DND-41 (cell line): ENCODE results near the gene SCUBE2.

Experiments
- ATAC-seq: fragments of 200-7000 bp; cut with Tn5 transposase; 3 replicates; pipeline ENCODE4 v1.9.1; 2021; ENCODE audit warnings: low read depth; ENCODE audit not compliant: insufficient read depth
- DNase-seq: peaks from one replicate; pipeline ENCODE4 v3.0.0-alpha.2; 2020
- H2AFZ ChIP-seq: 2 replicates; pipeline ENCODE4 v1.6.0; 2012; ENCODE audit warnings: low read depth, low read length
- H3K27ac ChIP-seq: 2 replicates; pipeline ENCODE4 v1.5.1; 2012; ENCODE audit warnings: low read length, inconsistent platforms
- H3K27me3 ChIP-seq: fragments of 200-600 bp; sonication (generic); 2 replicates; pipeline ENCODE4 v1.6.0; 2012; ENCODE audit warnings: low read length, mild to moderate bottlenecking, inconsistent platforms; ENCODE audit not compliant: insufficient read depth, poor library complexity
- H3K36me3 ChIP-seq: 2 replicates; pipeline ENCODE4 v1.5.1; 2012; ENCODE audit warnings: low read length, inconsistent platforms; ENCODE audit not compliant: insufficient read depth
- H3K4me1 ChIP-seq: 2 replicates; pipeline ENCODE4 v1.5.1; 2012; ENCODE audit warnings: mild to moderate bottlenecking, low read length; ENCODE audit not compliant: insufficient read depth
- H3K4me2 ChIP-seq: 2 replicates; pipeline ENCODE4 v1.6.0; 2012; ENCODE audit warnings: mild to moderate bottlenecking, moderate library complexity, low read length, inconsistent platforms; ENCODE audit not compliant: insufficient read depth
- H3K4me3 ChIP-seq, 2 experiments: fragments of 200-600 bp in 1 of 2; shearing (Covaris generic) in 1 of 2; 2 replicates each; pipeline ENCODE4 v1.5.1; 2012 to 2016; ENCODE audit warnings: inconsistent platforms in 2 of 2, low read length in 2 of 2, mild to moderate bottlenecking in 2 of 2, low read depth in 1 of 2, moderate library complexity in 1 of 2
- H3K79me2 ChIP-seq: 2 replicates; pipeline ENCODE4 v1.6.0; 2012; ENCODE audit warnings: low read length, inconsistent platforms; ENCODE audit not compliant: insufficient read depth
- H3K9ac ChIP-seq: 2 replicates; pipeline ENCODE4 v1.6.0; 2012; ENCODE audit warnings: low read depth, mild to moderate bottlenecking, inconsistent platforms, low read length, moderate library complexity
- H3K9me3 ChIP-seq: 2 replicates; pipeline ENCODE4 v1.5.1; 2012; ENCODE audit warnings: low read length, moderate library complexity, mild to moderate bottlenecking, inconsistent platforms; ENCODE audit not compliant: insufficient read depth, severe bottlenecking
- H4K20me1 ChIP-seq: 2 replicates; pipeline ENCODE4 v1.6.0; 2012; ENCODE audit warnings: low read length; ENCODE audit not compliant: insufficient read depth
- EZH2 ChIP-seq: IDR thresholded peaks from 3 replicates; pipeline ENCODE4 v1.6.1; 2012; ENCODE audit warnings: borderline replicate concordance, low read depth, mild to moderate bottlenecking, moderate library complexity, low read length, inconsistent platforms; ENCODE audit not compliant: severe bottlenecking
- TF ChIP-seq, protein P1 (sequence below): IDR thresholded peaks from 2 replicates; pipeline ENCODE4 v1.5.1; 2012; ENCODE audit warnings: borderline replicate concordance, low read length, moderate library complexity, mild to moderate bottlenecking; ENCODE audit not compliant: poor library complexity, severe bottlenecking; ENCODE audit errors: extremely low read depth

The SCUBE2 gene

DNA sequence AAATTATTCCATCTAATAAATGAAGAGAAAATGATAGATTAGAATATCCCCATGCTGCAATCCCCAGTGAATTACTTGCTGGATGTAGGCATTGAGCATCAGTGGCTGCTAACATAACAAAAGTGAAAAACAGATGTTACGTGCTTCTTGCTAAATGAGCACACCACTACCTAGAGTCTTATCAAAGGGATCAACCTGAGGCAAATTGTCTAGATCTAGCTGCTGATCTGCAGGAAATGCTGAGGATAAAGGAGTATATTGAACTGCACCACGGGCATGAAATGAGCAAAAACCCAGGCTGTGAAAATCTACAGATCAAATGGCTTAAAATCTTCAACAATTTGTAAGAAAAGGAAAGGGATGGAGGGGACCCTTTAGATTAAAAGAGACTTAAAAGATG, 45.3 kb upstream of the SCUBE2 start:
- H3K9ac ChIP-seq, result no peak overlapping the region
- H3K27ac ChIP-seq, result no peak overlapping the region
- H2AFZ ChIP-seq, result no peak overlapping the region
- no peaks in the 10 kb centered on the region for H3K27me3 ChIP-seq
- DNase-seq (no peak), ATAC-seq (no peak)
- no peaks in the 10 kb centered on the region for H3K36me3 ChIP-seq
- no peak overlapping the region for H3K4me2 ChIP-seq
- no peak for TF ChIP-seq EZH2
- TF ChIP-seq, protein P1, sequence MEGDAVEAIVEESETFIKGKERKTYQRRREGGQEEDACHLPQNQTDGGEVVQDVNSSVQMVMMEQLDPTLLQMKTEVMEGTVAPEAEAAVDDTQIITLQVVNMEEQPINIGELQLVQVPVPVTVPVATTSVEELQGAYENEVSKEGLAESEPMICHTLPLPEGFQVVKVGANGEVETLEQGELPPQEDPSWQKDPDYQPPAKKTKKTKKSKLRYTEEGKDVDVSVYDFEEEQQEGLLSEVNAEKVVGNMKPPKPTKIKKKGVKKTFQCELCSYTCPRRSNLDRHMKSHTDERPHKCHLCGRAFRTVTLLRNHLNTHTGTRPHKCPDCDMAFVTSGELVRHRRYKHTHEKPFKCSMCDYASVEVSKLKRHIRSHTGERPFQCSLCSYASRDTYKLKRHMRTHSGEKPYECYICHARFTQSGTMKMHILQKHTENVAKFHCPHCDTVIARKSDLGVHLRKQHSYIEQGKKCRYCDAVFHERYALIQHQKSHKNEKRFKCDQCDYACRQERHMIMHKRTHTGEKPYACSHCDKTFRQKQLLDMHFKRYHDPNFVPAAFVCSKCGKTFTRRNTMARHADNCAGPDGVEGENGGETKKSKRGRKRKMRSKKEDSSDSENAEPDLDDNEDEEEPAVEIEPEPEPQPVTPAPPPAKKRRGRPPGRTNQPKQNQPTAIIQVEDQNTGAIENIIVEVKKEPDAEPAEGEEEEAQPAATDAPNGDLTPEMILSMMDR, result no peak
- no peaks in the 10 kb centered on the region for H3K79me2 ChIP-seq
- H3K4me1 ChIP-seq, result peaks cover 15% of the 10 kb centered on the region
- H3K9me3 ChIP-seq, result no peaks in the 10 kb centered on the region
- no peaks in the 10 kb centered on the region for H4K20me1 ChIP-seq
- no peak overlapping the region for H3K4me3 ChIP-seq

DNA sequence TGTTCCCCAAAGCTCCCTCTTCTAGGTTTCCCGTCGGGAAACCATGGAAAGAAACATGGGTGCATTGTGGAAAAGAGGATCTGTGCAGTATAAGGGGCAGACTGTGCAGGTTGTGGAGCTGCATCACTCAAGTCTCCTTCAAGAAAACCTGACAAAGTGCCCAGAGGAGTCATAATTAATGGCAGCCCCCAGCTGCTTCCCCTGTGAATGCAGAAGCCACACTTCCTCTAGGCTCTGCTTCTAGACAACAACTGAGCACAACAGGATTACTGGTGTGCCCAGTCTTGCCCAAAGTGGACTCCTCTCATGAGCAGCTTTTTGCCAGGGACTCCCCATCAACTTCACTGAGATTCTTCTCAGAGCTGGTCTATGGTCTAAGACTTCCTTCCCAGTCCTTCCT, 42.6 kb upstream of the SCUBE2 start:
- H3K36me3 ChIP-seq, result no peaks in the 10 kb centered on the region
- no peak overlapping the region for H3K9ac ChIP-seq
- no peak overlapping the region for H2AFZ ChIP-seq
- TF ChIP-seq, protein P1, result no peak
- TF ChIP-seq EZH2, result no peak
- no peaks in the 10 kb centered on the region for H3K79me2 ChIP-seq
- H3K4me1 ChIP-seq, result peaks cover 6% of the 10 kb centered on the region
- DNase-seq, result no peak
- no peak overlapping the region for H3K4me2 ChIP-seq
- H4K20me1 ChIP-seq, result no peaks in the 10 kb centered on the region
- H3K27me3 ChIP-seq, result peaks cover 3% of the 10 kb centered on the region
- no peak overlapping the region for H3K27ac ChIP-seq
- no peak for ATAC-seq
- H3K9me3 ChIP-seq, result no peaks in the 10 kb centered on the region
- H3K4me3 ChIP-seq, result no peak overlapping the region

DNA sequence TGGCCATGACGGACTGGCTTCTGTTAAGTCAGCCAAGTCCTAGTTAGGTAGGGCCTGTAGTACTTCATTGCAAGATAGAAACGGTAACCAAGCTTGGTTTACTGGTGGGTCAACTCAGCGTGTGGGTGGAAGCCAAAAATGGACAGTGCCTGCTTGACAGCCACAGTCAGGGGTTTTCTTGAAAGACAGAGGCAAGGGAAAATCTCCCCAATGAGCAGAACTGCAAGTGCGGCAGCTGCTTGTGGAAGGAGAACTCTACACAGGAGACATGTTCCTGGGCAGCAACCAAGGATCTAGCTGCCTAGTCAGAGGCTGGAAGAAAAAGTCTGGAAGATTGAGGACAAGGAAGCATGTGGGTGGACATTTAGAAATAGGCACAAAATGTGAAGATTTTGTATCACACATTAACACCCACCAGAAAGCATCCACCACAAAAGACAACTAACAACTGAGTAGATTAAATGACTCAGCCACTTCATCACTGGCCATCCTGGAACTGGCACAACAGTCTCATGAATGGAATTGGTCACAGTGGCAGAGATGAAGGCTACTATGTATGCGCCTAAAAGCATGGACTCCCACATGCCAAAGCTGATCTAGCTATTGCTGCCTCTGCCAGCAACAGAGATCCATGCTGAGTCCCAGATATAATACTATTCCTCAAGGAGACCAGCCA, 40.9 kb upstream of the SCUBE2 start:
- no peaks in the 10 kb centered on the region for H3K4me1 ChIP-seq
- peaks cover 3% of the 10 kb centered on the region for H3K27me3 ChIP-seq
- ATAC-seq, result no peak
- no peak for DNase-seq
- no peak overlapping the region for H3K9ac ChIP-seq
- no peak for TF ChIP-seq EZH2
- TF ChIP-seq, protein P1, result no peak
- H3K36me3 ChIP-seq, result no peaks in the 10 kb centered on the region
- H3K4me3 ChIP-seq, result no peak overlapping the region
- H3K9me3 ChIP-seq, result no peaks in the 10 kb centered on the region
- H2AFZ ChIP-seq, result no peak overlapping the region
- no peak overlapping the region for H3K4me2 ChIP-seq
- H3K79me2 ChIP-seq, result no peaks in the 10 kb centered on the region
- H3K27ac ChIP-seq, result no peak overlapping the region
- no peaks in the 10 kb centered on the region for H4K20me1 ChIP-seq

DNA sequence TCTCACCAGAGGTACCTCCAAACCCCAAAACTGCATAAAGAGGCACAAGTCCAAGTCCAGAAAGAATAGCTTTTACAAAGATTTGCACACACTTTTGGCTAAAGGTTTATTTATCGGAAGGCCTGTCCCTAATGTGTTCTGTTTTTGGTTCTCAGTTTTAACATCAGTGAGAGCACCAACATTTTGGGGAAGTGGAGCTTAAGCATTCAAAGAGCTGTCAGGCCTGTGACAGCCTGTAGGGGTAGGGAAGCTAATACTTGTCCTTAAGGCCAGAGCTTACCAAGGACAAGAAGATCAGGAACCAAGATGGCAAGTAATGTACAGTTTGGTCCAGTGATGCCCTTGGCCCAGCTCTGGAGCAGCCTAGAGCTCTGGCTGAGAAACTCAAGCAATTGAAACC, 38.9 kb upstream of the SCUBE2 start:
- Histone ChIP-seq H3K4me3 (no peak overlapping the region), H3K9ac (no peak overlapping the region), H3K27me3 (peaks cover 4% of the 10 kb centered on the region), H3K4me2 (no peak overlapping the region), H3K9me3 (no peaks in the 10 kb centered on the region), H3K79me2 (no peaks in the 10 kb centered on the region), H3K4me1 (no peaks in the 10 kb centered on the region), H3K36me3 (no peaks in the 10 kb centered on the region), H2AFZ (no peak overlapping the region), H3K27ac (no peak overlapping the region), H4K20me1 (no peaks in the 10 kb centered on the region)
- no peak for TF ChIP-seq EZH2
- TF ChIP-seq, protein P1, result no peak
- ATAC-seq, result no peak
- no peak for DNase-seq
